ENCODE measurements around the gene REC114. TPM values are rescaled to one million over a fixed set of nuclear protein-coding genes. Genes with fewer than 3 reads are reported as not detected.

Gene REC114
- total and polyA plus RNA-seq, 12 donors = 0.28 to 0.62 (median 0.44) TPM; not detected in 8

GRCh38 chr15:73564255-73564654 is 121.3 kb downstream of the REC114 start:
- 48 to 51% methylated on average over 6 of the region's 6 CpGs for WGBS, 2 donors
- Histone ChIP-seq H3K27ac (no peak overlapping the region), H3K4me3 (no peak overlapping the region), H3K27me3 (no peaks in the 10 kb centered on the region), H3K4me1 (peaks cover 0 to 26% (median 11%) of the 10 kb centered on the region in 9 donors), H3K9me3 (no peaks in the 10 kb centered on the region), H3K36me3 (peaks cover 0 to 98% (median 38%) of the 10 kb centered on the region in 9 donors)
- peak in 6 of 8 donors; percentile 11 to 59 (median 54) for ATAC-seq
- TF ChIP-seq CTCF (IDR thresholded peaks at IDR 0.05) = no peak
- DNase-seq = no peak
- intact Hi-C loops (cut with DNase I) = loop anchor here in 9 of 10 donors (5.0 to 10.0 kb wide), 8 partner anchors 68 to 361 kb away; partner anchors contain the start of genes LOXL1 (in 1 of the 9) and NPTN (in 1 of the 9)

- Histone ChIP-seq H3K27me3 (no peaks in the 10 kb centered on the region), H3K4me1 (peaks cover 0 to 29% (median 11%) of the 10 kb centered on the region in 9 donors), H3K4me3 (no peak overlapping the region), H3K9me3 (no peaks in the 10 kb centered on the region), H3K36me3 (peaks cover 0 to 98% (median 50%) of the 10 kb centered on the region in 9 donors), H3K27ac (no peak overlapping the region)
- TF ChIP-seq CTCF (IDR thresholded peaks at IDR 0.05) = no peak
- DNase-seq (no peak), ATAC-seq (no peak)
- intact Hi-C loops (cut with DNase I) = loop anchor here in 8 of 10 donors (5.0 to 10.0 kb wide), 7 partner anchors 65 to 358 kb away; partner anchors contain the start of genes LOXL1 (in 1 of the 8) and NPTN (in 1 of the 8)
- 74 to 84% methylated on average over 1 of the region's 1 CpG for WGBS, 2 donors
Observed at GRCh38 chr15:73567020-73567419, 124.1 kb downstream of the REC114 start.

- intact Hi-C loops (cut with DNase I) = loop anchor here in 8 of 10 donors (5.0 to 10.0 kb wide), 7 partner anchors 64 to 356 kb away; partner anchors contain the start of genes LOXL1 (in 1 of the 8) and NPTN (in 1 of the 8)
- TF ChIP-seq CTCF (IDR thresholded peaks at IDR 0.05) = no peak
- no peak for ATAC-seq
Observed at GRCh38 chr15:73568564-73569280, 125.8 kb downstream of the REC114 start.

GRCh38 chr15:73569361-73569760 is 126.4 kb downstream of the REC114 start:
- no peak for TF ChIP-seq CTCF (IDR thresholded peaks at IDR 0.05)
- Histone ChIP-seq H3K4me1 (peaks cover 0 to 38% (median 17%) of the 10 kb centered on the region in 9 donors), H3K27ac (no peak overlapping the region), H3K27me3 (no peaks in the 10 kb centered on the region), H3K36me3 (peaks cover 0 to 98% (median 52%) of the 10 kb centered on the region in 9 donors), H3K9me3 (no peaks in the 10 kb centered on the region), H3K4me3 (no peak overlapping the region)
- intact Hi-C loops (cut with DNase I) = loop anchor here in 8 of 10 donors (5.0 to 10.0 kb wide), 7 partner anchors 63 to 355 kb away; partner anchors contain the start of genes LOXL1 (in 1 of the 8) and NPTN (in 1 of the 8)
- DNase-seq (no peak), ATAC-seq (no peak)
- 88 to 94% methylated on average over 3 of the region's 3 CpGs for WGBS, 2 donors

More at GRCh38 chr15:73568564-73569280, 125.8 kb downstream of the REC114 start:
- no peak for DNase-seq
- no peak overlapping the region for H3K27ac ChIP-seq
- H3K9me3 ChIP-seq = no peaks in the 10 kb centered on the region
- peaks cover 0 to 98% (median 53%) of the 10 kb centered on the region in 9 donors for H3K36me3 ChIP-seq
- H3K4me1 ChIP-seq = peaks cover 0 to 37% (median 11%) of the 10 kb centered on the region in 9 donors
- no peak overlapping the region for H3K4me3 ChIP-seq
- no peaks in the 10 kb centered on the region for H3K27me3 ChIP-seq
- WGBS, 2 donors = 87 to 89% methylated on average over 7 of the region's 7 CpGs
